NCI-H2029 treated with DMSO at 0.1 percent for 48 hours (cell line): ENCODE results near the gene IPO11.
"Not testable (repeated sequence)": the region's sequence is repeated elsewhere in the genome, so short reads cannot be mapped to it uniquely, and the experiment has no call there.

Experiments used
- DNase-seq: peaks from one replicate; lab custom pipeline; 2025; lab: John Stamatoyannopoulos, UW

IPO11 gene

GRCh38 chr5:62600560-62601252 lies 188.1 kb downstream of the IPO11 start:
- peak; percentile 17 for DNase-seq

- no peak for DNase-seq
Observed at GRCh38 chr5:62603934-62604333, 191.4 kb downstream of the IPO11 start.

GRCh38 chr5:62605638-62606037 lies 193.1 kb downstream of the IPO11 start:
- no peak for DNase-seq

GRCh38 chr5:62606878-62607277 lies 194.3 kb downstream of the IPO11 start:
- no peak for DNase-seq

DNA sequence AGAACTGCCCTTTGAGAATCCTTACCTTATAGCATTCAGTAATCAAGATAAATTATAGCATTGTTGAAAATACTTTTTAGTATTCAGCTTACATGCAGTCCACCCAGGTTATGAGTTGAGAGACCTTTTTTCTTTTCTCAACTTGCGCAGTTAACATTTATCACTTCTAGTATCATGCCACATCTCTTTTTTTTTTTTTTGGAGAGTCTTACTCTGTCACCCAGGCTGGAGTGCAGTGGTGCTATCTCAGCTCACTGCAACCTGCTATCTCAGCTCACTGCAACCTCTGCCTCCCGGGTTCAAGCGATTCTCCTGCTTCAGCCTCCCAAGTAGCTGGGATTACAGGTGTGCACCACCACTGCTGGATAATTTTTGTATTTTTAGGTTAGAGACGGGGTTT lies 195.1 kb downstream of the IPO11 start:
- no peak for DNase-seq

DNA sequence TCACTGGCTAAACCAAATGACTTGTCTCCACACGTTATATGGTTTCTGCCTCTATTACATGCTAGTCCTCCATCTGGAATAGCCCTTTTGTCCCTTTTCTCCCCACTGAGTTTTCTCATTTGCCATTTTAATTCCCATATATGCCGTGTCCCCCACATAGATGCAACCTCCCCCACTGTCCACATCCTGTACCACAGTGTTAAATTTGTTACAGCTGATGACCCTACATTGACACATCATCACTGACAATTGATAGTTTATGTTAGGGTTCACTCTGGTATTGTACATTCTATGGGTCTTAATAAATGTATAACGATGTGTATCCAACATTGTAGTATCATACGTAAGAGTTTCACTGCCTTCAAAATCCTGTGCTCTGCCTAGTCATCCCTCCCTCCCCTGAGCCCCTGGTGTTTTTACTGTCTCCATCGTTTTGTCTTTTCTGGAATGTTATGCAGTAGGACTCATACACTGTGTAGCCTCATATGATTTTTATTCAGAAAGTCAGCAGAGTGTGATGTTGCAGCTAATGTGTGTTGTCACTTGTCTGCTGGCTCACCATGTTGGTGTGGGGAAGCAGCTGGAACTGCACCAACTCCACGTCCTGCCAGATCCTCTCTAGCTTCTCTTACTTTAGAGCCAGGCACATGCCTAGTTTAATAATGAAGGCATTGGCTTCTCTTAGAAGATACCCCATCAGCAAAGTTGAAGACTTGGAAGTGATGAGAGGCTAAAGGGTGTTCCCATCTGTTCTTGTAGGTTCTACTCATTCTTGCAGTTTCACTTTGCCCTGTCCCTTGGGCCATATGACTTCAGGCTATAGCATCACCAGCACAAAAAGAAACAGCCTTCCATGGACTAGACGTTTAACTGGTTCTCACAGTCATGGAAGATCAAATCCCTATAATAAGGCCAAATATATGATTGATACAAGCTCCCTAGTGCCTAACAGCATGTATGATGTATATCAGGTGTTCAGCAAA lies 196.3 kb downstream of the IPO11 start:
- DNase-seq = no peak

DNA sequence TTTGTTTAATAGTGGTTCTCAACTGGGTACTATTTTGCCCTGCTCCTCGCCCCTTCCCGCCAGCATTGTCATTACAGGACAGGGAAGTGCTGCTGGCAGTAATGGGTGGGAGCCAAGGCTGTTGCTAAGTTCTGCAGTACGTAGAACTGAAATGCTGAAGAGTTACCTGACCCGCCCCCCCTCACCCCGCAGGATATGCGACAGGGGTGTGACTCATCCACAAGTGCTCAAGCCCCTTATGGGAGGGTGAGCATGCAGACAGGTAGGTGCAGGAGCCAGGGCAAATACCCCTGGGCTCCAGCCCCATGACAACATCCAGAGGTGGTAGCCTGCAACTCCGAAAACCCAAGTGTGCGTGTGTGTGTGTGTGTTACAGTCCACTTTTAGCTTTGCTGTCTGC lies 201.8 kb downstream of the IPO11 start:
- no peak for DNase-seq

GRCh38 chr5:62616615-62617277 lies 204.2 kb downstream of the IPO11 start:
- DNase-seq = no peak

DNA sequence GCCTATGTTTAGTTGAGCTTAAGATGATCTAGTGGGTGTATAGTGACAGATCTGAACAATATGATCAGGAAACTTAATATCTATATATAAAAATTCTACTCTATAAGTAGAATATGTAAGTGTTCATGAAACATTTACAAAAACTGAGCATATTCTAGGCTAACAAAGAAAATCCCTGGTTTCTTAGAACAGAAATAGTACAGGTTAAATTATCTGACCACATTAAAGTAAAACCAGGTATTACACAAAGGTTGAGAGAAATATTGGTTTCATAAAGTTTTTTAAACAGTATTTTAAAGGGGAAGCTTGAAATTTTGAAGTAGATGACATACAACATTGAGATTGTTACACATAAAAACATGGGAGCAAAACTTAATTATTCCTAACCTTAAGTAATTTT lies 205.4 kb downstream of the IPO11 start:
- no peak for DNase-seq

GRCh38 chr5:62620761-62621160 lies 208.2 kb downstream of the IPO11 start:
- no peak for DNase-seq

DNA sequence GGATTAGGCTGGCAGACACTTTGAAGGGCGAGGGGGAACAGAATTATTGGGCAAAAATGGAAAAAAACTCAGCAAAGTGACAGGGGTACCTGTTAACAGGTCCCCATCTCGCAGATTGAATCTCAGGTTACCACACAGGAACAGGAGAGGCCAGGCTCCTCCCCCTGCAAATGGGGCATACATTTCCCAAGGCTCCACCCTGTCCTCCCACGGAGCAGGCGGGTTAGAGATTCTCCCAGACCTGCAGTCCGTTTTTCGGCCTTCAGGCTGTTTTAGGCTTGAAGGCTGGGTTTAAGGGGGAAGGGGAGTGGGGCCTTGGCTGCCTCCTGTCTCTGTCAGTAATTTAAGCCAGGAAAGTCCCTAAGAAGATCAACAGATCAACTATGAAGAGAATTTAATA lies 208.7 kb downstream of the IPO11 start:
- DNase-seq = no peak

DNA sequence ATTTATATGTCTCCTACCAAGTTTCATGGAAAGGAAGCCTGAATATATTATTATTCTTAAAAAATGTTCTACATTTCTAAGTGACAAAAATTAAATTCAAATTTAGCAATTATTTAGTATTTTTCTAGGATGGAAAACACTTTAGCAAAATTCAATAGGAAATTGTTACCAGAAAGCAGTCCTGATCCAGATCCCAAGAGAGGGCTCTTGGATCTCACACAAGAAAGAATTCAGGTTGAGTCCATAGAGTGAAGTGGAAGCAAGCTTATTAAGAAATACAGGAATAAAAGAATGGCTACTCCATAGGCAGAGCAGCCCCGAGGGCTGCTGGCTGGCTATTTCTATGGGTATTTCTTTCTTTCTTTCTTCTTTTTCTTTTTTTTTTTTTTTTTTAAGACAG lies 210.7 kb downstream of the IPO11 start:
- DNase-seq = no peak

DNA sequence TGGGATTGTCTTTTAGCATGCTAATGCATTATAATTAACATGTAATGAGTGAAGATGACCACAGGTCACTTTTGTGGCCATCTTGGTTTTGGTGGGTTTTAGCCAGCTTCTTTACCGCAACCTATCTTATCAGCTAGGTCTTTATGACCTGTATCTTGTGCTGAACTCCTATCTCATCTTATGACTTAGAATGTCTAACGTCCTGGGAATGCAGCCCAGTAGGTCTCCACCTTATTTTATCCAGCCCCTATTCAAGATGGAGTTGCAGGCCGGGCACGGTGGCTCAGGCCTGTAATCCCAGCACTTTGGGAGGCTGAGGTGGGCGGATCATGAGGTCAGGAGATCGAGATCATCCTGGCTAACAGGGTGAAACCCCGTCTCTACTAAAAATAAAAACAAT lies 211.9 kb downstream of the IPO11 start:
- DNase-seq = not testable (repeated sequence)

DNA sequence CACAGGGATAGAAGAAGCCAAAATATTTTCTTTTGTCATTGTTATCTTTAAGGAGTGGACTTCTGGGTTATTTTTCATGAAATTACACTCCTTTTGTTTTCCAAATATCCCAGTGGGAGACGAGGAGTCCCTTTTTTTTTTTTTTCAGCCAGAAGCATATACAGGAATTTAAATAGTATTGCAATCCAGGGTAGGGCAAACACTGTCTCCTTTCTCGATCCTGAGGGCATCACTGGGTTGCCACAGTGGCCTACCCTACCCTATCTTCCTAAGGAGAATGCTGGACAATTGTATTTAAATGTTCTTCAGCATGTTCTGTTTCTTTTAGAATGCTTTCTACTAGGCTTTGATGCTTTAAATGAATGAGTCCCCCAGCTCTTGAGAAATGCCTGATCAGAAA lies 214.0 kb downstream of the IPO11 start:
- DNase-seq = no peak

DNA sequence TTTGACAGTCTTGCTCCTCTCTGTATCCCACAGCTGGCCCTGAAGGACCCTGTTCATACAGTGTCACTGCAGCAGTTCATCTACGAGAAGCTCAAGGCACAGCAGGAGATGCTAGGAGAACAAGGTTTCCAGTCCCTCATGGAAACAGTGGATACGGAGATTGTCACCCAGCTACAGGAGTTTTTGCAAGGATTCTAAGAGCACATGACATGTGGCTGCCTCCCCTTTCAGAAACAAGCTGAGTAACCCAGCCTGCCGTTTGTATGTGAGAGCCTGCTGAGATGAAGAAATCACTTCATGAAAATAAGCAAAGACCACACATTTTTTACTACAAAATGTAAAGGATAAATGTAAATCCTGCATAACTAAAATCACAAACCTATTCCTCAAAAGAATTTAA lies 214.6 kb downstream of the IPO11 start:
- no peak for DNase-seq

DNA sequence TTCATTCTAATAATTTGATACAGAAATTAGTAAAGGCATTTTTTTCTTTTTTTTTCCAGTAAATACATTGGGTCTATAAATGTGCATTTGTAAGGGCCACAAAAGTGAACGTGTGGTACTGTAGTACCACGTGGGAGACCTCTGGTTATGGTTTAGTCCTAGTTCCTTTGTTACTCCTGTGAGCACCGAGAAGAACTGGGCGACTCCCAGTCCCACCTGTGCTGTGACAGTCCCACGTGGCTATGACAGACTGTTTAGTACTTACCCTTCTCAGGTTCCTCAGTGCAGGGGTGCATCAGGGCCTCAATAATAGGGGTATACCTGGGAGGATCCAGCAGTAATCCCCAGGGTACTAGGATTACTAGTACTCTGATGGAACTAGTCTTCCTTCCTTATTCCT lies 215.3 kb downstream of the IPO11 start:
- no peak for DNase-seq

DNA sequence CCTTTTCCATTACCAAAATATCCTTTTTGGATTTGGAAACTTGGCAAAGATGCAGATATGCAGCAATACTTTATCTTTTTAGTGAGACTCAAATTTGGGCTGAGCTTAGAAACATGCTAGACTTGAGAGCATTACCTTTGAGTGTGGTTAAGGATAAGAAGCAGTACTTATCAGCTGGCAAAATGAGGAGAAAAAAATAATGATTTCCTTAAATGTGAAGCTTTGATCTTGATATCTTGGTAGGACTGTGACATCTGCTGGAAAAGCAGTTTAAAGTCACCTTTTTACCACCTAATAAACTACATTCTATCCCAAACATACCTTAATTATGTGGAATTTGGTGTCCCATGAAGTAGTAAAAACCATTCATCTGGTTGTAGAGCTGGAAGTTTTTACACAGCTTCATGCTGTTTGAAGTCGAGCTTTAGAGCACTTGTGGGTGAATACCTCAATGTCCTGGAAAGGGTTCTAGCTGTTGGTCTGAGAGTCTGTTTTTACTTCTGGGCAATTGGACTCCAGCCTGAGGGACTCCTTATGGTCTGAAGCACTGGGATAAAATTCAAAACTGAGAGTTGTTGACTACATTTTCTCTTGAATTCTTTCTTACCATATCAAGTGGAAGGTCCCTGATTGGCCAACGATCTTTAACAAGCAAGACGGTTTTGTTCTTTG lies 219.5 kb downstream of the IPO11 start:
- no peak for DNase-seq

- no peak for DNase-seq
Observed at GRCh38 chr5:62633243-62633642, 220.7 kb downstream of the IPO11 start.

- DNase-seq = no peak
Observed at GRCh38 chr5:62640446-62640845, 227.9 kb downstream of the IPO11 start.

- DNase-seq = no peak
Observed at GRCh38 chr5:62642468-62642867, 229.9 kb downstream of the IPO11 start.

- peak; percentile 85 for DNase-seq
Observed at GRCh38 chr5:62643556-62644451, 231.2 kb downstream of the IPO11 start.
